Measurements from ENCODE around the gene PROX1.

Gene PROX1

DNA sequence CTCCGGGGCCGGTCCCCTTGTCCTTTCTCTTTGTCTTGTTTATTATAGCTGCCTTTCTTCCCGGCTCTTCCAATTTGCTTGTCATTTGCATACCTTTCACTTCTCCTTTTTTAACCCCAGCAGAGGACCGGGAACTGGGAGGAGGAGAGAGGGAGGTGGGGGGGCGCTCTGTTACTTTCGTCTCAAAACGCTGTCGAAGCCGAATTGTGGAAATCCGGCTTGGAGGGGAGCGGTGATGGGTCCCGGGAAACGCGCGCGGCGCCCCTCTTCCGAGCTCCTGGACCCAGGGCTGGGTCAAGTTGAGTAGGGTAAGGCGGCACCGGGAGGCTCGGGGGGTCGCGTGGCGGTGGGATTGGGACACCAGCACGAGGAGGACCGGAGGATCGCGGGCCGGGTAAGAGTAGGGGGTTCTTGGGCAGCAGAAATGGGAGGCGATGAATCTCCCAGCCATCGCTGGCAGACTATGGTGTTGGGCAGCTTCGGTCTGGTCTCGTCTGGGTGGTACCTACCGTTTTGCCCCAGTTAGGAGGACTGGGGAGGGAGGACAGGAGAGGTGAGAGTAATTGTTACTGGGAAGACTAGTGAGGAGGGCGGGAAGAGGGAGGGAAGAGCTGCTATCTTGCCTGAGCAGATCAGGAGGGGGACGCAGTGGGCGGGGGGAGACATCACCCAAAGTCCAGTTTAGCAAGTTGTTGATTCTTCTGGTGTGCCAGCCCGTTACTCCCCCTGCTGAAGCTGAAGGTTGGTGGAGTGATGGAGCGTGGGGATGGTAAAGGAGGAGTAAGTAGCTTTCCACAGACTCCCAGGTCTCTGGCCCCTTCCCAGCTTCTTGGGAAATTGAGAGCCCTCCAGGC lies 1.5 kb downstream of the PROX1 start:
- Histone ChIP-seq H3K27me3 (ENCODE audit: insufficient read depth, low read depth, severe bottlenecking) (peaks cover 45% of the 10 kb centered on the region), H3K27ac (peak overlapping the region; percentile 35), H3K9me3 (ENCODE audit: severe bottlenecking) (no peaks in the 10 kb centered on the region), H3K36me3 (no peaks in the 10 kb centered on the region), H3K4me3 (ENCODE audit: low read depth, low read length) (peak overlapping the region; percentile 76)
- DNase-seq = no peak
- TF ChIP-seq, protein P1, sequence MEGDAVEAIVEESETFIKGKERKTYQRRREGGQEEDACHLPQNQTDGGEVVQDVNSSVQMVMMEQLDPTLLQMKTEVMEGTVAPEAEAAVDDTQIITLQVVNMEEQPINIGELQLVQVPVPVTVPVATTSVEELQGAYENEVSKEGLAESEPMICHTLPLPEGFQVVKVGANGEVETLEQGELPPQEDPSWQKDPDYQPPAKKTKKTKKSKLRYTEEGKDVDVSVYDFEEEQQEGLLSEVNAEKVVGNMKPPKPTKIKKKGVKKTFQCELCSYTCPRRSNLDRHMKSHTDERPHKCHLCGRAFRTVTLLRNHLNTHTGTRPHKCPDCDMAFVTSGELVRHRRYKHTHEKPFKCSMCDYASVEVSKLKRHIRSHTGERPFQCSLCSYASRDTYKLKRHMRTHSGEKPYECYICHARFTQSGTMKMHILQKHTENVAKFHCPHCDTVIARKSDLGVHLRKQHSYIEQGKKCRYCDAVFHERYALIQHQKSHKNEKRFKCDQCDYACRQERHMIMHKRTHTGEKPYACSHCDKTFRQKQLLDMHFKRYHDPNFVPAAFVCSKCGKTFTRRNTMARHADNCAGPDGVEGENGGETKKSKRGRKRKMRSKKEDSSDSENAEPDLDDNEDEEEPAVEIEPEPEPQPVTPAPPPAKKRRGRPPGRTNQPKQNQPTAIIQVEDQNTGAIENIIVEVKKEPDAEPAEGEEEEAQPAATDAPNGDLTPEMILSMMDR (IDR thresholded peaks at IDR 0.05; ENCODE audit: low read depth, low read length) = no peak

- DNase-seq = no peak
- H3K27ac ChIP-seq = no peak overlapping the region
- no peaks in the 10 kb centered on the region; the same call in 1 of the 2 replicates for H3K36me3 ChIP-seq
- no peak overlapping the region for H3K4me3 ChIP-seq (ENCODE audit: low read depth, low read length)
- TF ChIP-seq, protein P1 (IDR thresholded peaks at IDR 0.05; ENCODE audit: low read depth, low read length) = no peak
- H3K9me3 ChIP-seq (ENCODE audit: severe bottlenecking) = no peaks in the 10 kb centered on the region
- peaks cover 9% of the 10 kb centered on the region for H3K27me3 ChIP-seq (ENCODE audit: insufficient read depth, low read depth, severe bottlenecking)
Measured at GRCh38 chr1:213993929-213994328, 6.2 kb downstream of the PROX1 start.

DNA sequence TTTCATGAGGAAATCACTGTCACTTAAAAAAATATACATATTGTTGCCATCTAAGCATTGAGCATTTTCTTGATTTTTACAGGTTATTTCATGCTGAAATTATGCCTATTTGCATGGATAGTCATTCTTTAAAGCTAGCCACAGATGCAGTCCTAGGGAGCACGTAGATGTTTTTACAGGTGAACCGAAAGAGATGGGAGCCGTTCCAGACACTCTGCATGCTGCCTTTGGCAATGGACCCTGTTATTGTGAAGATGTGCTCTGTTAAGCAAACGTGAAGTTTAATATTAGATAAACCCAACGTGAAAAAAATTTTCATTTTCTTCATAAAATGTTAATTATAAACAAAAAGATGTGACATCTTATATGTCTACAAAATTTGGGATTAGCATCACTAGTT lies 7.1 kb downstream of the PROX1 start:
- H3K27ac ChIP-seq = no peak overlapping the region
- no peaks in the 10 kb centered on the region; the same call in 1 of the 2 replicates for H3K36me3 ChIP-seq
- no peaks in the 10 kb centered on the region for H3K27me3 ChIP-seq (ENCODE audit: insufficient read depth, low read depth, severe bottlenecking)
- TF ChIP-seq, protein P1 (IDR thresholded peaks at IDR 0.05; ENCODE audit: low read depth, low read length) = no peak
- H3K4me3 ChIP-seq (ENCODE audit: low read depth, low read length) = no peak overlapping the region
- H3K9me3 ChIP-seq (ENCODE audit: severe bottlenecking) = no peaks in the 10 kb centered on the region
- DNase-seq = no peak

DNA sequence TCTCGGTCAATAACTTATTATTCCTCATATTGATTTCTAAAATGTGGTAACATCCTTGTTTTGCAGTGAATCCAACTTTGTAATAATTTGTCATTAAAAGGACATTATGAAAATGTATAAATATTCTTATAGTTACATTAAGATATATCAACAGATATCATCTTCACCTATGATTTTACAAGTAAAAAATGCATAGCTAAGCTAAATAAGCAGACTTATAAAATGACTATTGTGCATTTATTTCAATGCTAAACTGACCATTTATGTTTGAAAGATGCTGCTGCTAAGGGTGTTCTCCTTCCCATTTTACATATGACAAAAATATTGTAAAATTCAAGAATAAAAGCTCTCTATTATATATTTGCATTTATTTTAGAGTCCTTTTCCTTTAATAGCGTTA lies 7.8 kb downstream of the PROX1 start:
- H3K36me3 ChIP-seq = no peaks in the 10 kb centered on the region; the same call in 1 of the 2 replicates
- no peak overlapping the region for H3K27ac ChIP-seq
- H3K9me3 ChIP-seq (ENCODE audit: severe bottlenecking) = no peaks in the 10 kb centered on the region
- TF ChIP-seq, protein P1 (IDR thresholded peaks at IDR 0.05; ENCODE audit: low read depth, low read length) = no peak
- DNase-seq = no peak
- H3K4me3 ChIP-seq (ENCODE audit: low read depth, low read length) = no peak overlapping the region
- no peaks in the 10 kb centered on the region for H3K27me3 ChIP-seq (ENCODE audit: insufficient read depth, low read depth, severe bottlenecking)

GRCh38 chr1:213996320-213997037 lies 8.7 kb downstream of the PROX1 start:
- TF ChIP-seq, protein P1 (IDR thresholded peaks at IDR 0.05; ENCODE audit: low read depth, low read length) = no peak
- DNase-seq = no peak
- Histone ChIP-seq H3K9me3 (ENCODE audit: severe bottlenecking) (no peaks in the 10 kb centered on the region), H3K4me3 (ENCODE audit: low read depth, low read length) (no peak overlapping the region), H3K36me3 (no peaks in the 10 kb centered on the region; the same call in 1 of the 2 replicates), H3K27me3 (ENCODE audit: insufficient read depth, low read depth, severe bottlenecking) (no peaks in the 10 kb centered on the region), H3K27ac (no peak overlapping the region)
